Mucosa of descending colon (tissue), 3 donors: Measurements from ENCODE around the gene S100A9. TPM values are rescaled to one million over a fixed set of nuclear protein-coding genes. Genes with fewer than 3 reads are reported as not detected.

Source experiments
- ATAC-seq: fragments of 200-7000 bp; cut with Tn5 transposase; one replicate; pipeline ENCODE4 v1.9.1; 2020; ENCODE audit warnings: mild to moderate bottlenecking, moderate library complexity
- DNase-seq, 3 donors: peaks; one replicate each; pipeline ENCODE4 v3.0.0-alpha.2; 2020
- H3K36me3 ChIP-seq: fragments of 200-600 bp; one replicate; pipeline ENCODE4 v1.8.0; 2021; ENCODE audit warnings: low read depth, mild to moderate bottlenecking
- H3K4me1 ChIP-seq: fragments of 200-600 bp; one replicate; pipeline ENCODE4 v1.8.0; 2021; ENCODE audit warnings: low read depth, mild to moderate bottlenecking
- H3K4me3 ChIP-seq: fragments of 200-600 bp; one replicate; pipeline ENCODE4 v1.8.0; 2021; ENCODE audit warnings: mild to moderate bottlenecking
- H3K9me3 ChIP-seq: fragments of 200-600 bp; one replicate; pipeline ENCODE4 v1.8.0; 2021; ENCODE audit warnings: mild to moderate bottlenecking
- CTCF ChIP-seq: fragments of 200-600 bp; IDR thresholded peaks from one replicate; pipeline ENCODE4 v1.8.0; 2022; ENCODE audit warnings: antibody characterized with exemption, mild to moderate bottlenecking
- intact Hi-C, 2 donors: fragments of 100-400 bp; cut with DNase I in 1 of 2; cut with micrococcal nuclease in 1 of 2; formaldehyde crosslinking; loops; one replicate each; pipeline versions ENCODE4 v1.11.0 to v1.11.1; 2022; cut with DNase I, micrococcal nuclease
- total RNA-seq, 3 donors: library from RNA; stranded (reverse); fragmentation: NEBNext Ultra II Directional in 2 of 3; extraction: Animal tissue kit (Norgen Biotek cat#: 25700) in 2 of 3; gene quantifications; one replicate each; pipeline versions ENCODE4 v1.2.1 to v1.2.4, GENCODE V29; 2021 to 2023
- donor health status: DM: no; HTN: no; CAD: no; lungs with moderate emphysema.
- donor health status: DM: no; HTN: no; CAD: no.
- donor health status: DM: no; HTN: yes; CAD: no.

S100A9 gene
- total RNA-seq, 3 donors from 2014 or later: 5.5 to 151 (median 75.0) TPM

- no peak for TF ChIP-seq CTCF
- H3K9me3 ChIP-seq: no peaks in the 10 kb centered on the region
- no peaks in the 10 kb centered on the region for H3K36me3 ChIP-seq
- no peaks in the 10 kb centered on the region for H3K4me1 ChIP-seq
- intact Hi-C loops: no loop called here
- no peak overlapping the region for H3K4me3 ChIP-seq
- ATAC-seq: no peak
- DNase-seq: no peak
Measured at GRCh38 chr1:153389401-153389800, 31.7 kb downstream of the S100A9 start.

GRCh38 chr1:153389973-153390879 lies 32.6 kb downstream of the S100A9 start:
- ATAC-seq (peak; percentile 18), DNase-seq (no peak)
- no peak for TF ChIP-seq CTCF
- H3K9me3 ChIP-seq: no peaks in the 10 kb centered on the region
- no peaks in the 10 kb centered on the region for H3K4me1 ChIP-seq
- intact Hi-C loops: no loop called here
- H3K4me3 ChIP-seq: no peak overlapping the region
- H3K36me3 ChIP-seq: no peaks in the 10 kb centered on the region

- Histone ChIP-seq H3K9me3 (no peaks in the 10 kb centered on the region), H3K4me1 (no peaks in the 10 kb centered on the region), H3K36me3 (no peaks in the 10 kb centered on the region), H3K4me3 (no peak within 1 kb of the TSS)
- DNase-seq (peak in 1 of 3 donors; percentile 11), ATAC-seq (peak; percentile 36)
- intact Hi-C loops: no loop called here
- TF ChIP-seq CTCF: no peak
Measured at GRCh38 chr1:153390938-153391710, 33.5 kb downstream of the S100A9 start, which contains the start of gene S100A8. Gene S100A8, minus strand, starts transcription at chr1:153391073. Its CDS starts 538 bp downstream, at chr1:153390535.

- intact Hi-C loops: no loop called here
- Histone ChIP-seq H3K9me3 (no peaks in the 10 kb centered on the region), H3K36me3 (no peaks in the 10 kb centered on the region), H3K4me1 (no peaks in the 10 kb centered on the region), H3K4me3 (no peak overlapping the region)
- ATAC-seq: no peak
- DNase-seq: no peak
- TF ChIP-seq CTCF: no peak
Measured at GRCh38 chr1:153392258-153392657, 34.6 kb downstream of the S100A9 start.

GRCh38 chr1:153392822-153393221 lies 35.2 kb downstream of the S100A9 start:
- H3K9me3 ChIP-seq: no peaks in the 10 kb centered on the region
- TF ChIP-seq CTCF: no peak
- no peak for DNase-seq
- no peaks in the 10 kb centered on the region for H3K4me1 ChIP-seq
- no peak for ATAC-seq
- H3K4me3 ChIP-seq: no peak overlapping the region
- intact Hi-C loops: no loop called here
- no peaks in the 10 kb centered on the region for H3K36me3 ChIP-seq
